Neural cell (in vitro differentiated cells): ENCODE results near the gene ANGEL1. TPM values are rescaled to one million over a fixed set of nuclear protein-coding genes. Genes with fewer than 3 reads are reported as not detected.

ENCODE experiments used
- H2AFZ ChIP-seq: fragments of 200-600, 300-800 bp; sonication (generic), shearing (Covaris generic); 2 replicates; pipeline ENCODE4 v1.6.0; 2014; ENCODE audit warnings: low read depth, mild to moderate bottlenecking, antibody characterized with exemption, low read length, moderate library complexity
- H3F3A ChIP-seq: fragments of 200-600 bp; shearing (Covaris generic); 2 replicates; pipeline ENCODE4 v1.6.1; 2016; ENCODE audit warnings: mild to moderate bottlenecking, moderate library complexity, mixed read lengths, antibody characterized with exemption, low read length; ENCODE audit not compliant: insufficient read depth, poor library complexity, severe bottlenecking
- H3K27ac ChIP-seq: fragments of 200-600, 300-800 bp; sonication (generic), shearing (Covaris generic); 2 replicates; pipeline ENCODE4 v1.5.1; 2014; ENCODE audit warnings: mild to moderate bottlenecking, low read length, moderate library complexity
- H3K27me3 ChIP-seq: fragments of 300-800, 200-600 bp; sonication (generic), shearing (Covaris generic); 2 replicates; pipeline ENCODE4 v1.6.0; 2014; ENCODE audit warnings: mild to moderate bottlenecking, low read depth, low read length, moderate library complexity; ENCODE audit not compliant: insufficient read depth
- H3K36me3 ChIP-seq: fragments of 300-800, 200-600 bp; sonication (generic), shearing (Covaris generic); 2 replicates; pipeline ENCODE4 v1.5.1; 2014; ENCODE audit warnings: mild to moderate bottlenecking, antibody characterized with exemption, low read length, moderate library complexity; ENCODE audit not compliant: insufficient read depth
- H3K4me2 ChIP-seq: fragments of 300-800, 200-600 bp; sonication (generic), shearing (Covaris generic); 2 replicates; pipeline ENCODE4 v1.6.0; 2014; ENCODE audit warnings: mild to moderate bottlenecking, low read length
- H3K4me3 ChIP-seq: fragments of 300-800, 200-600 bp; sonication (generic), shearing (Covaris generic); 2 replicates; pipeline ENCODE4 v1.5.1; 2014; ENCODE audit warnings: mild to moderate bottlenecking, low read length, moderate library complexity
- H3K79me2 ChIP-seq: fragments of 200-600 bp; shearing (Covaris generic); replicated peaks from 2 replicates; pipeline ENCODE4 v1.6.0; 2014; ENCODE audit warnings: mild to moderate bottlenecking, low read length, moderate library complexity; ENCODE audit not compliant: insufficient read depth
- H3K9ac ChIP-seq: fragments of 300-800, 200-600 bp; sonication (generic), shearing (Covaris generic); 2 replicates; pipeline ENCODE4 v1.6.1; 2016; ENCODE audit warnings: mild to moderate bottlenecking, low read length, mixed read lengths
- H3K9me2 ChIP-seq: fragments of 200-600 bp; shearing (Covaris generic); 2 replicates; pipeline ENCODE4 v1.6.1; 2016; ENCODE audit warnings: mild to moderate bottlenecking, low read length, mixed read lengths; ENCODE audit not compliant: insufficient read depth
- H3K9me3 ChIP-seq: fragments of 200-600, 300-800 bp; sonication (generic), shearing (Covaris generic); 2 replicates; pipeline ENCODE4 v1.6.1; 2016; ENCODE audit warnings: mild to moderate bottlenecking, mixed run types, low read length, moderate library complexity, mixed read lengths
- H4K20me1 ChIP-seq: fragments of 200-600 bp; shearing (Covaris generic); 2 replicates; pipeline ENCODE4 v1.6.1; 2016; ENCODE audit warnings: mild to moderate bottlenecking, mixed run types; ENCODE audit not compliant: insufficient read depth
- EP300 ChIP-seq: fragments of 450-650 bp; conservative IDR thresholded peaks from 2 replicates; pipeline ENCODE4 v1.6.1; 2014; ENCODE audit warnings: antibody characterized with exemption, mild to moderate bottlenecking, moderate library complexity; ENCODE audit not compliant: poor library complexity, severe bottlenecking
- EZH2 ChIP-seq: fragments of 200-600, 300-800 bp; shearing (Covaris generic), sonication (generic); IDR thresholded peaks from 2 replicates; pipeline ENCODE4 v1.6.1; 2014; ENCODE audit warnings: antibody characterized with exemption, low read length, borderline replicate concordance, mild to moderate bottlenecking; ENCODE audit not compliant: insufficient read depth, poor library complexity, severe bottlenecking
- MXI1 ChIP-seq: fragments of 450-650 bp; conservative IDR thresholded peaks from 2 replicates; pipeline ENCODE4 v1.6.1; 2014; ENCODE audit warnings: antibody characterized with exemption, mild to moderate bottlenecking; ENCODE audit not compliant: poor library complexity, severe bottlenecking
- RAD21 ChIP-seq: fragments of 450-650 bp; conservative IDR thresholded peaks from 2 replicates; pipeline ENCODE4 v1.6.1; 2014; ENCODE audit warnings: antibody characterized with exemption, mild to moderate bottlenecking, moderate library complexity
- REST ChIP-seq: IDR thresholded peaks from 2 replicates; pipeline ENCODE4 v1.6.1; 2012; ENCODE audit warnings: borderline replicate concordance
- polyA plus RNA-seq: library from polyadenylated mRNA; depleted of rRNA; stranded (reverse); fragments of >200 nt; gene quantifications from 2 replicates; pipeline ENCODE4 v1.2.3, GENCODE V29; 2014

The ANGEL1 gene
- polyA plus RNA-seq, 1 donor from 2014 or later, result 18.4 TPM

DNA sequence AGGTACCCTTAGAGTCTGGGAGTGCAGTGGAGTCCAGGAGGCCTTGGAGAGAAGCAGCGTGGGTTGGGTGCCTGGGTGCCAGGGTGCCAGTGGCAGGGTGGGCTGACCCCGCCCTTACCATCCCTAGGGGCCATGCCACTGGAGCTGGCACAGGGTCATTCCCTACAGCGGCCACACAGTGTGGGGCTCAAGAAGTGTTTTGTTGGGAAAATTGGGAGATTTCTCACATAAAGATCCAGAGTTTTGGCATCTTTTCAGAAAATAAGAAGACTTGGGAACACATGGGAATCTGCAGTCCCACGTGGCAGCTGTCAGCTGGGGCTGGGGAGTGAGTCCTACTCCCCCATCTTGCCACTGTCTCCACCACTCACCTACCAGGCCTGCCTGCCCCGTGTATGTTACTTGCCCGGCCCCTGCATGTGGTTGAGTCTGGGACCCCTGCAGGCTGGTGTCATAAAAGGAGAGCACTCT lies 47.2 kb downstream of the ANGEL1 start:
- Histone ChIP-seq H3K27me3 (no peaks in the 10 kb centered on the region), H3K4me2 (peak overlapping the region; percentile 44), H4K20me1 (no peaks in the 10 kb centered on the region), H2AFZ (no peak overlapping the region), H3K27ac (no peak overlapping the region), H3F3A (no peaks in the 10 kb centered on the region), H3K36me3 (peaks cover 5% of the 10 kb centered on the region), H3K9me2 (no peaks in the 10 kb centered on the region), H3K4me3 (peak overlapping the region; percentile 93), H3K9ac (no peak overlapping the region), H3K9me3 (no peaks in the 10 kb centered on the region), H3K79me2 (peaks cover 32% of the 10 kb centered on the region)
- TF ChIP-seq EZH2 (no peak), EP300 (no peak)

DNA sequence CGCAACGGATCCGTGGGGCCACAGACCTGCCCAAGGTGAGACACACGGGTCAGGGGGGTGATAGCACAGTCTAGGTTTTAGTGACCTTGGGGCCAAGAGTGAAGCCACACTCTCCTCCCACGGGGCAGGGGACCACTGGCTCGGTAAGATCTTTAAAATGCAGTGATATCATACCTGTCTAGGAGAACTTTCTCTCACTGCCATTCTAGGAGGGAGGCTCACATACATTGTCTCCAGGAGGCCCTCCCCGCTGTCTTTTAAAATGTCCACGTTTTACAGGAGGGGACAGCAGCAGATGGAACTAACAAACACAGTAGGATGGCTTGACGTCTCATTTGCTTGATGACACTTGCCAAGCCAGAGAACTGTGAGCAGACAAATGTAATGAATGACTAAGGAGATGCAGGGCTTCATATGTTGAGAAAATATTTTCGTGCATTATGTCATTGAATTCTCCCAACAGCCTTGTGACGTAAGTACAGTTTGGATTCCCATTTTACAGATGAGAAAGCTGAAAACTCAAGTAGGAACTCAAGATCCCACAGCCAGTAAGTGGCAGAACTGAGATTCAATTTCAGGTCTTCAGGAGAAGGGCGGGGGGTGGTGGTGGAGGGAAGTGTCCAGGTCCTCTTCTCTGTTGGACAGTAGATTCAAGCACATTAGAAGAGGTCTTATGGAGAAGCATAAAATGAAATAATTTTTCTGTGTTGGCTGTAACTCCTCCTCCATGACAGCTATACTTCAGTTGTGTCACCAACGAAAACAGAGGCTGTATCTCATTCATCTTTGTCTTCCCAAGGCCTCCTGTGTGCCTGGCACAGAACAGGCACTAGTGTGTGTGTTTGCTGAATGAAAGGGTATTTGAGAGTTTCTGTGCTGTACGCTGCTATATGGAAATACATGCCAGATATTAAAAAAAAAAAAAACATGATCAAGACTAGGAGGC lies 49.3 kb downstream of the ANGEL1 start:
- Histone ChIP-seq H3K27ac (no peak overlapping the region), H3K9me2 (no peaks in the 10 kb centered on the region), H3K27me3 (no peaks in the 10 kb centered on the region), H3K9me3 (no peaks in the 10 kb centered on the region), H3K36me3 (no peaks in the 10 kb centered on the region), H4K20me1 (no peaks in the 10 kb centered on the region), H3K9ac (peak overlapping the region; percentile 87), H3F3A (no peaks in the 10 kb centered on the region), H3K4me2 (peak overlapping the region; percentile 56), H2AFZ (no peak overlapping the region), H3K79me2 (peaks cover 32% of the 10 kb centered on the region), H3K4me3 (peak overlapping the region; percentile 93)
- TF ChIP-seq MXI1 (no peak), REST (no peak)

GRCh38 chr14:76762411-76763095 lies 50.1 kb downstream of the ANGEL1 start:
- TF ChIP-seq EZH2, result no peak
- TF ChIP-seq RAD21, result no peak
- TF ChIP-seq EP300, result no peak
- Histone ChIP-seq H3K4me3 (peak overlapping the region; percentile 93), H3K36me3 (no peaks in the 10 kb centered on the region), H3K79me2 (peaks cover 32% of the 10 kb centered on the region), H3K9me2 (no peaks in the 10 kb centered on the region), H3K9ac (peak overlapping the region; percentile 87), H3K27ac (peak overlapping the region; percentile 62), H3K9me3 (no peaks in the 10 kb centered on the region), H4K20me1 (no peaks in the 10 kb centered on the region), H2AFZ (peak overlapping the region; percentile 58), H3F3A (no peaks in the 10 kb centered on the region), H3K4me2 (peak overlapping the region; percentile 56), H3K27me3 (no peaks in the 10 kb centered on the region)
